H9 (cell line): ENCODE measurements around the gene DAAM1. TPM values are rescaled to one million over a fixed set of nuclear protein-coding genes. Genes with fewer than 3 reads are reported as not detected.

Experiments used
- DNase-seq: peaks from one replicate; pipeline ENCODE4 v3.0.0-alpha.2; 2017
- H2AFZ ChIP-seq: one replicate; pipeline ENCODE4 v1.6.1; 2013; ENCODE audit warnings: mild to moderate bottlenecking, low read length, control low read depth, moderate library complexity
- H2AK5ac ChIP-seq: 2 replicates; pipeline ENCODE4 v1.6.1; 2013; ENCODE audit warnings: low read length, control low read depth, mixed read lengths; ENCODE audit not compliant: insufficient read length
- H2BK120ac ChIP-seq: one replicate; pipeline ENCODE4 v1.6.1; 2013; ENCODE audit warnings: low read depth, mild to moderate bottlenecking, low read length, control low read depth, inconsistent platforms; ENCODE audit not compliant: poor library complexity, severe bottlenecking
- H2BK12ac ChIP-seq: 2 replicates; pipeline ENCODE4 v1.6.1; 2013; ENCODE audit warnings: low read length, control low read depth, mixed read lengths, low read depth; ENCODE audit not compliant: insufficient read length
- H2BK15ac ChIP-seq: 2 replicates; pipeline ENCODE4 v1.6.1; 2013; ENCODE audit warnings: low read depth, low read length, control low read depth
- H2BK20ac ChIP-seq: one replicate; pipeline ENCODE4 v1.6.1; 2013; ENCODE audit warnings: low read depth, mild to moderate bottlenecking, low read length, control low read depth, inconsistent platforms; ENCODE audit not compliant: poor library complexity, severe bottlenecking
- H2BK5ac ChIP-seq: 2 replicates; pipeline ENCODE4 v1.6.1; 2013; ENCODE audit warnings: low read length, control low read depth, mixed read lengths; ENCODE audit not compliant: insufficient read length
- H3K14ac ChIP-seq: 2 replicates; pipeline ENCODE4 v1.6.1; 2013; ENCODE audit warnings: low read length, control low read depth; ENCODE audit not compliant: insufficient read depth
- H3K18ac ChIP-seq: 2 replicates; pipeline ENCODE4 v1.6.1; 2013; ENCODE audit warnings: low read depth, mild to moderate bottlenecking, mixed read lengths, low read length, control low read depth; ENCODE audit not compliant: insufficient read length
- H3K23ac ChIP-seq: 2 replicates; pipeline ENCODE4 v1.6.1; 2013; ENCODE audit warnings: low read length, control low read depth, mixed read lengths, low read depth; ENCODE audit not compliant: insufficient read length
- H3K23me2 ChIP-seq: 2 replicates; pipeline ENCODE4 v1.6.1; 2013; ENCODE audit warnings: low read depth, mild to moderate bottlenecking, mixed read lengths, low read length, control low read depth; ENCODE audit not compliant: insufficient read length, poor library complexity, severe bottlenecking
- H3K27ac ChIP-seq: 2 replicates; pipeline ENCODE4 v1.5.1; 2013; ENCODE audit warnings: low read length, control low read depth, mixed read lengths, low read depth; ENCODE audit not compliant: insufficient read length
- H3K27me3 ChIP-seq: 2 replicates; pipeline ENCODE4 v1.6.1; 2013; ENCODE audit warnings: low read length, control low read depth, inconsistent platforms; ENCODE audit not compliant: insufficient read depth
- H3K4ac ChIP-seq: 2 replicates; pipeline ENCODE4 v1.6.1; 2013; ENCODE audit warnings: low read depth, mild to moderate bottlenecking, control low read depth, inconsistent platforms, low read length, moderate library complexity
- H3K4me1 ChIP-seq: 2 replicates; pipeline ENCODE4 v1.6.1; 2013; ENCODE audit warnings: low read length, control low read depth, inconsistent platforms; ENCODE audit not compliant: insufficient read depth
- H3K4me2 ChIP-seq: 2 replicates; pipeline ENCODE4 v1.6.1; 2013; ENCODE audit warnings: low read length, control low read depth, mixed read lengths; ENCODE audit not compliant: insufficient read length, insufficient read depth
- H3K56ac ChIP-seq: 2 replicates; pipeline ENCODE4 v1.6.1; 2013; ENCODE audit warnings: low read depth, mild to moderate bottlenecking, mixed read lengths, low read length, control low read depth; ENCODE audit not compliant: insufficient read length
- H3K79me1 ChIP-seq: 2 replicates; pipeline ENCODE4 v1.6.1; 2013; ENCODE audit warnings: low read depth, mild to moderate bottlenecking, moderate library complexity, low read length, control low read depth, inconsistent platforms; ENCODE audit not compliant: insufficient read depth, poor library complexity, severe bottlenecking
- H3K79me2 ChIP-seq: 2 replicates; pipeline ENCODE4 v1.6.1; 2013; ENCODE audit warnings: low read length, control low read depth, inconsistent platforms; ENCODE audit not compliant: insufficient read depth
- H3K9ac ChIP-seq: 2 replicates; pipeline ENCODE4 v1.6.1; 2013; ENCODE audit warnings: low read length, control low read depth, mixed read lengths; ENCODE audit not compliant: insufficient read length; ENCODE audit errors: extremely low read depth
- H3K9me3 ChIP-seq: one replicate; pipeline ENCODE4 v1.6.1; 2013; ENCODE audit warnings: low read depth, low read length, inconsistent platforms; ENCODE audit not compliant: control insufficient read depth
- H3T11ph ChIP-seq: one replicate; pipeline ENCODE4 v1.6.1; 2013; ENCODE audit warnings: mild to moderate bottlenecking, low read length, control low read depth, inconsistent platforms
- H4K20me1 ChIP-seq: one replicate; pipeline ENCODE4 v1.6.1; 2013; ENCODE audit not compliant: control insufficient read depth, insufficient read length, insufficient read depth
- H4K5ac ChIP-seq: 2 replicates; pipeline ENCODE4 v1.6.1; 2013; ENCODE audit warnings: low read depth, mild to moderate bottlenecking, mixed read lengths, low read length, control low read depth; ENCODE audit not compliant: insufficient read length
- H4K8ac ChIP-seq: replicated peaks from 2 replicates; pipeline ENCODE4 v1.6.1; 2013; ENCODE audit warnings: low read length, control low read depth, mixed read lengths, low read depth; ENCODE audit not compliant: insufficient read length
- H4K91ac ChIP-seq: 2 replicates; pipeline ENCODE4 v1.6.1; 2013; ENCODE audit warnings: low read depth, mild to moderate bottlenecking, moderate library complexity, mixed read lengths, low read length, control low read depth; ENCODE audit not compliant: insufficient read length
- H3K27ac Mint-ChIP-seq, 3 experiments: 2 replicates in 2 of 3; 3 replicates in 1 of 3; pipeline ENCODE4 v1.8.0; 2020 to 2021; ENCODE audit warnings: mixed read lengths in 3 of 3, mild to moderate bottlenecking in 1 of 3, moderate library complexity in 1 of 3
- H3K27me3 Mint-ChIP-seq: 2 replicates; pipeline ENCODE4 v1.8.0; 2021; ENCODE audit warnings: low read depth, mild to moderate bottlenecking, moderate library complexity, mixed read lengths
- H3K36me3 Mint-ChIP-seq, 3 experiments: 2 replicates in 2 of 3; 3 replicates in 1 of 3; pipeline ENCODE4 v1.8.0; 2020 to 2021; ENCODE audit warnings: low read depth in 3 of 3, mixed read lengths in 3 of 3; ENCODE audit not compliant: insufficient read depth in 1 of 3
- H3K4me1 Mint-ChIP-seq, 2 experiments: 2 replicates each; pipeline ENCODE4 v1.8.0; 2020; ENCODE audit warnings: mixed read lengths in 2 of 2
- H3K4me3 Mint-ChIP-seq, 2 experiments: 2 replicates in 1 of 2; 3 replicates in 1 of 2; pipeline ENCODE4 v1.8.0; 2020 to 2021; ENCODE audit warnings: mild to moderate bottlenecking in 2 of 2, mixed read lengths in 2 of 2, moderate library complexity in 1 of 2
- H3K9me3 Mint-ChIP-seq, 2 experiments: 2 replicates in 1 of 2; 3 replicates in 1 of 2; pipeline ENCODE4 v1.8.0; 2020; ENCODE audit warnings: mild to moderate bottlenecking in 2 of 2, mixed read lengths in 2 of 2, moderate library complexity in 1 of 2
- WGBS: extraction: QIAGEN DNeasy Blood & Tissue Kit; methylation state at CpG from one replicate; pipeline ENCODE4 v1.1.7; 2013; ENCODE audit warnings: missing lambda C conversion rate, low lambda C conversion rate, mixed read lengths; ENCODE audit not compliant: insufficient read length; ENCODE audit errors: extremely low coverage; 5-methylcytosine and 5-hydroxymethylcytosine counted together
- total RNA-seq: library from RNA; stranded (reverse); gene quantifications from 2 replicates; pipeline ENCODE4 v1.2.1, GENCODE V29; 2021
- TF ChIP-seq, protein P1 (sequence below): fragments of 200-600 bp; sonication (generic); conservative IDR thresholded peaks from 3 replicates; pipeline ENCODE4 v1.8.0; 2021; ENCODE audit warnings: antibody characterized with exemption, mild to moderate bottlenecking

The DAAM1 gene
- total RNA-seq, 1 experiment from 2014 or later = 19.5 TPM

DNA sequence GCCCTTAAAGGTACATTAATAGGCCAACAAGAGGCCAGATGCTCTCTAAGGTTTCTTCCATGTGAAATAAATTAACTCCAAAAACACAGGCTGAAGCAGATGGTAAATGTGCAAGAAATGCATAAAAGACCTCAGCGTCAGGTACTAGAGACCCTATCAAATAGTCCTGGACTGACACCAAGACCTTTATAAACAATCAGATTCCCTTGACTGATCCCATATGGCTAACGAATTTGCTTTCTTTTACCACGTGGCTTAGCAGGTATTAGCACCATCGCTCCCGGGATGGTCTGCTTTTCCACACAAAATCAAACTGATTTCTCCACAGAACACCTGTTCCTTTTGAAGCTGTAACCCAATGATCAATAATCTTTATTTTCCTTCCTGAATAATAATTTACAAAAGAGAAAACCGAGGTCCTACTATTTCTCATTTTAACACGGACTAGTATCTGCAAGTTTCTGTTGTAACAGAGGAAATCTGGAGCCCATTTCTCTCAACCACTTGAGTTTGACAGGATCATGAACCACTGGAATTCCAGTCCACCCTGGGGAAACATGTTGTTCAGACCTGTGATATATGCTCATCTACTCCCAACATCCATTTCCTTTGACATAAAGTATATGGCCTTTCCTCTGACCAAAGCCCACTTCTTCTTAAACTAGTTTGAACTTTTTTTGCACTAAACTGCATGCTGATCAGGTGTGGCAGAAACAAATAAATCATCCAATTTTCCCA, 48.2 kb upstream of the DAAM1 start:
- Histone ChIP-seq H3K79me2 (no peaks in the 10 kb centered on the region), H3K56ac (no peak overlapping the region), H3K23ac (no peak overlapping the region), H3K9me3 (no peaks in the 10 kb centered on the region), H3K79me1 (no peaks in the 10 kb centered on the region), H3K4me1 (no peaks in the 10 kb centered on the region), H2BK20ac (no peak overlapping the region), H4K8ac (no peak overlapping the region), H3K18ac (no peak overlapping the region), H3K4ac (no peak overlapping the region), H4K91ac (no peak overlapping the region), H2AK5ac (no peak overlapping the region), H3T11ph (no peak overlapping the region), H3K4me2 (no peak overlapping the region), H3K14ac (no peak overlapping the region), H4K20me1 (no peaks in the 10 kb centered on the region), H4K5ac (no peak overlapping the region), H3K27me3 (no peaks in the 10 kb centered on the region), H2AFZ (no peak overlapping the region), H2BK12ac (no peak overlapping the region), H3K9ac (no peak overlapping the region), H2BK120ac (no peak overlapping the region), H2BK5ac (no peak overlapping the region), H3K27ac (no peak overlapping the region), H2BK15ac (no peak overlapping the region), H3K23me2 (no peaks in the 10 kb centered on the region)
- Mint-ChIP-seq H3K4me1 (no peaks in the 10 kb centered on the region), H3K27me3 (peaks cover under 1% of the 10 kb centered on the region; the same call in 1 of the 2 replicates), H3K9me3 (no peaks in the 10 kb centered on the region), H3K27ac (no peak overlapping the region), H3K36me3 (no peaks in the 10 kb centered on the region), H3K4me3 (no peak overlapping the region)
- no peak for DNase-seq
- TF ChIP-seq, protein P1, sequence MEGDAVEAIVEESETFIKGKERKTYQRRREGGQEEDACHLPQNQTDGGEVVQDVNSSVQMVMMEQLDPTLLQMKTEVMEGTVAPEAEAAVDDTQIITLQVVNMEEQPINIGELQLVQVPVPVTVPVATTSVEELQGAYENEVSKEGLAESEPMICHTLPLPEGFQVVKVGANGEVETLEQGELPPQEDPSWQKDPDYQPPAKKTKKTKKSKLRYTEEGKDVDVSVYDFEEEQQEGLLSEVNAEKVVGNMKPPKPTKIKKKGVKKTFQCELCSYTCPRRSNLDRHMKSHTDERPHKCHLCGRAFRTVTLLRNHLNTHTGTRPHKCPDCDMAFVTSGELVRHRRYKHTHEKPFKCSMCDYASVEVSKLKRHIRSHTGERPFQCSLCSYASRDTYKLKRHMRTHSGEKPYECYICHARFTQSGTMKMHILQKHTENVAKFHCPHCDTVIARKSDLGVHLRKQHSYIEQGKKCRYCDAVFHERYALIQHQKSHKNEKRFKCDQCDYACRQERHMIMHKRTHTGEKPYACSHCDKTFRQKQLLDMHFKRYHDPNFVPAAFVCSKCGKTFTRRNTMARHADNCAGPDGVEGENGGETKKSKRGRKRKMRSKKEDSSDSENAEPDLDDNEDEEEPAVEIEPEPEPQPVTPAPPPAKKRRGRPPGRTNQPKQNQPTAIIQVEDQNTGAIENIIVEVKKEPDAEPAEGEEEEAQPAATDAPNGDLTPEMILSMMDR = no peak
- WGBS = no CpG with 5 or more reads among the region's 7 CpGs
